HepG2 (cell line): Measurements from ENCODE around the gene ZNF700. TPM values are rescaled to one million over a fixed set of nuclear protein-coding genes. Genes with fewer than 3 reads are reported as not detected.
"Not testable (repeated sequence)": the region's sequence is repeated elsewhere in the genome, so short reads cannot be mapped to it uniquely, and the experiment has no call there.

Experiments used
- ATAC-seq: fragments of 200-7000 bp; cut with Tn5 transposase; 3 replicates; pipeline ENCODE4 v1.9.1; 2020; ENCODE audit warnings: mild to moderate bottlenecking, moderate library complexity
- BruUV-seq: library from RNA; stranded (reverse); fragments of 400-500 nt; replicated peaks from 2 replicates; lab custom pipeline; 2021; lab: Mats Ljungman, UMichigan
- CTCF ChIA-PET: fragments of 300-600 bp; formaldehyde crosslinking; extraction: SDS; loops from one replicate; lab custom pipeline; 2021; ENCODE audit warnings: low total read pairs, inconsistent platforms, low intra/inter-chr PET ratio; lab: Yijun Ruan, JAX
- POLR2A ChIA-PET: fragments of 350-600 bp; sonication (Branson Sonifier 250); formaldehyde crosslinking; loops from one replicate; lab custom pipeline; 2020; ENCODE audit warnings: antibody characterized with exemption, inconsistent platforms; lab: Yijun Ruan, JAX
- DNase-seq: peaks from one replicate; pipeline ENCODE4 v3.0.0-alpha.2; 2015; ENCODE audit warnings: low spot score
- FAIRE-seq: peaks from 3 replicates; lab custom pipeline; 2011; peaks lifted over from hg19 to GRCh38; lab: Jason Lieb, UNC
- H2AFZ ChIP-seq: one replicate; pipeline ENCODE4 v1.6.1; 2011; ENCODE audit warnings: low read length, inconsistent platforms
- H3K27ac ChIP-seq: fragments of 300-600 bp; 3 replicates; pipeline ENCODE4 v1.8.0; 2011; ENCODE audit warnings: mixed run types, mild to moderate bottlenecking, mixed read lengths, low read length, inconsistent platforms; ENCODE audit not compliant: insufficient read depth; ENCODE audit errors: extremely low read length
- H3K27me3 ChIP-seq, 2 experiments: fragments of 200-600 bp in 1 of 2; 2 replicates in 1 of 2; 3 replicates in 1 of 2; pipeline versions ENCODE4 v1.6.0 to v1.8.0; 2011; ENCODE audit warnings: low read length in 2 of 2, mild to moderate bottlenecking in 2 of 2, moderate library complexity in 2 of 2, inconsistent platforms in 1 of 2; ENCODE audit not compliant: insufficient read depth in 2 of 2, control insufficient read depth in 1 of 2
- H3K36me3 ChIP-seq, 2 experiments: fragments of 200-600 bp in 1 of 2; replicated peaks in 1 of 2; 2 replicates in 1 of 2; 3 replicates in 1 of 2; pipeline versions ENCODE4 v1.5.1 to v1.8.0; 2011; ENCODE audit warnings: low read length in 2 of 2, inconsistent platforms in 1 of 2; ENCODE audit not compliant: insufficient read depth in 2 of 2, control insufficient read depth in 1 of 2
- H3K4me1 ChIP-seq: 2 replicates; pipeline ENCODE4 v1.5.1; 2012; ENCODE audit warnings: low read length, inconsistent platforms; ENCODE audit not compliant: insufficient read depth
- H3K4me2 ChIP-seq: 2 replicates; pipeline ENCODE4 v1.6.0; 2011; ENCODE audit warnings: low read depth, low read length, inconsistent platforms
- H3K4me3 ChIP-seq, 3 experiments: fragments of 200-600 bp in 1 of 3; sonication (generic), shearing (Covaris generic) in 1 of 3; replicated peaks in 1 of 3; 2 replicates each; pipeline ENCODE4 v1.5.1; 2011 to 2016; ENCODE audit warnings: low read length in 3 of 3, inconsistent platforms in 2 of 3, low read depth in 2 of 3, mild to moderate bottlenecking in 2 of 3, control low read depth in 1 of 3, mixed read lengths in 1 of 3; ENCODE audit not compliant: insufficient read depth in 1 of 3
- H3K79me2 ChIP-seq: one replicate; pipeline ENCODE4 v1.6.1; 2011; ENCODE audit warnings: low read length, inconsistent platforms; ENCODE audit not compliant: insufficient read depth
- H3K9ac ChIP-seq: 2 replicates; pipeline ENCODE4 v1.6.0; 2011; ENCODE audit warnings: mild to moderate bottlenecking, low read depth, low read length, inconsistent platforms; ENCODE audit not compliant: insufficient read depth
- H3K9me3 ChIP-seq: 2 replicates; pipeline ENCODE4 v1.5.1; 2012; ENCODE audit warnings: mild to moderate bottlenecking, low read length
- H4K20me1 ChIP-seq: 2 replicates; pipeline ENCODE4 v1.6.0; 2011; ENCODE audit warnings: inconsistent platforms, mild to moderate bottlenecking, low read length, moderate library complexity; ENCODE audit not compliant: insufficient read depth
- ZFP36L1 ChIP-seq: sonication (generic); formaldehyde crosslinking; IDR thresholded peaks from 2 replicates; pipeline ENCODE4 v1.8.0; 2022; ENCODE audit warnings: mild to moderate bottlenecking, missing genetic modification reagents, moderate library complexity
- WGBS: methylation state at CpG from one replicate; pipeline ENCODE4 v1.1.6; 2017; ENCODE audit warnings: low lambda C conversion rate; 5-methylcytosine and 5-hydroxymethylcytosine counted together
- in situ Hi-C: cut with HindIII; loops from 2 replicates; pipeline ENCODE4 v1.10.0; 2017; ENCODE audit warnings: low pct_unique_long_range_greater_than_20kb; ENCODE audit not compliant: extremely low pct_ligation_motif_present
- intact Hi-C: fragments of 100-400 bp; cut with micrococcal nuclease; formaldehyde crosslinking; loops from one replicate; pipeline ENCODE4 v1.10.0; 2022; ENCODE audit not compliant: unreplicated experiment
- polyA plus RNA-seq, 8 experiments: library from polyadenylated mRNA; depleted of rRNA in 3 of 8; stranded (reverse) in 7 of 8; unstranded in 1 of 8; fragments of >200 nt; fragmentation: Illumina TruSeq in 4 of 8; extraction: Trizol in 4 of 8; gene quantifications; 2 replicates each; pipeline versions ENCODE4 v1.2.1 to v1.2.3, GENCODE V29; 2011 to 2016; ENCODE audit warnings: low read depth in 4 of 8, missing spikeins in 1 of 8, mixed read lengths in 1 of 8; ENCODE audit not compliant: insufficient read depth in 1 of 8
- total RNA-seq, 5 experiments: library from RNA; depleted of rRNA; stranded (reverse); fragments of >200 nt; fragmentation: Illumina TruSeq; extraction: Trizol; gene quantifications; 2 replicates each; pipeline ENCODE4 v1.2.3, GENCODE V29; 2016; ENCODE audit warnings: low read depth in 1 of 5
- TF ChIP-seq, protein P1 (sequence below): sonication (generic); formaldehyde crosslinking; IDR thresholded peaks from 2 replicates; pipeline ENCODE4 v1.4.0; 2020; ENCODE audit warnings: mild to moderate bottlenecking, missing genetic modification reagents

The ZNF700 gene
- total and polyA plus RNA-seq, 2 of the 13 experiments (the other 11 are each of a cell fraction or from before 2014, with no cell fraction given) = 6.0 to 12.8 TPM

DNA sequence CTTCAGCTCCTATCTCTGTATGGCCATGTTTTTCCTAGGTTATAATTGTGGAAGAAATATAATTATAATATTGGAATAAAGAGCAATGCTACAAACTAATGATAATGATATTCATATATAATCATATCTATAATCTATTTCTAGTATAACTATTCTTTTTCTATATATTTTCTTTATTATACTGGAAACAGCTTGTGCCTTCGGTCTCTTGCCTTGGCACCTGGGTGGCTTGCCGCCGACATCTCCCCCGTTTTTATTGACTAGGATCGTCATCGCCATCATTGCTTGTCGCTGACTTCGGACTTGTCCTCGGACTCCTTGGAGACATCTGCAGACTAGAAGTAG, 64.2 kb downstream of the ZNF700 start:
- Histone ChIP-seq H3K4me3 (peak overlapping the region in 1 of 3 experiments; percentile 72; a peak in 1 of 6 replicates), H4K20me1 (no peaks in the 10 kb centered on the region), H2AFZ (no peak overlapping the region), H3K4me2 (peak overlapping the region; percentile 89; the same call in 1 of the 2 replicates), H3K27me3 (peaks cover 0 to 1% of the 10 kb centered on the region in 2 experiments; a peak in 1 of 5 replicates), H3K36me3 (no peaks in the 10 kb centered on the region), H3K9ac (no peak overlapping the region), H3K79me2 (no peaks in the 10 kb centered on the region), H3K27ac (no peak overlapping the region), H3K9me3 (no peaks in the 10 kb centered on the region), H3K4me1 (peaks cover 18% of the 10 kb centered on the region; the same call in 1 of the 2 replicates)
- no peak for FAIRE-seq
- 20% methylated on average over 9 of the region's 9 CpGs for WGBS
- BruUV-seq = no TSS peak
- intact Hi-C loops (loop anchor here (1.0 kb wide), 1 partner anchor 25 kb away; no protein-coding TSS in a partner anchor), in situ Hi-C loops (loop anchor here (5.0 kb wide), 1 partner anchor 102 kb away; the partner anchor contains the start of gene ZNF69)
- ChIA-PET POLR2A (interaction anchor here (1.0 to 3.1 kb wide), 8 partner anchors 46 to 192 kb away, joined by 3 to 30 read pairs (median 4); partner anchors contain the start of genes ZNF20, ZNF433, ZNF69 and ZNF700), CTCF (interaction anchor here (1.0 to 3.8 kb wide), 4 partner anchors 25 to 192 kb away, joined by 3 to 50 read pairs (median 24); partner anchors contain the start of gene ZNF763)
- no peak for ATAC-seq
- 0 out of 2 replicates have a peak, but pooled peaks have one; percentile 1 for TF ChIP-seq ZFP36L1 (CRISPR knock-in tag)
- TF ChIP-seq, protein P1, sequence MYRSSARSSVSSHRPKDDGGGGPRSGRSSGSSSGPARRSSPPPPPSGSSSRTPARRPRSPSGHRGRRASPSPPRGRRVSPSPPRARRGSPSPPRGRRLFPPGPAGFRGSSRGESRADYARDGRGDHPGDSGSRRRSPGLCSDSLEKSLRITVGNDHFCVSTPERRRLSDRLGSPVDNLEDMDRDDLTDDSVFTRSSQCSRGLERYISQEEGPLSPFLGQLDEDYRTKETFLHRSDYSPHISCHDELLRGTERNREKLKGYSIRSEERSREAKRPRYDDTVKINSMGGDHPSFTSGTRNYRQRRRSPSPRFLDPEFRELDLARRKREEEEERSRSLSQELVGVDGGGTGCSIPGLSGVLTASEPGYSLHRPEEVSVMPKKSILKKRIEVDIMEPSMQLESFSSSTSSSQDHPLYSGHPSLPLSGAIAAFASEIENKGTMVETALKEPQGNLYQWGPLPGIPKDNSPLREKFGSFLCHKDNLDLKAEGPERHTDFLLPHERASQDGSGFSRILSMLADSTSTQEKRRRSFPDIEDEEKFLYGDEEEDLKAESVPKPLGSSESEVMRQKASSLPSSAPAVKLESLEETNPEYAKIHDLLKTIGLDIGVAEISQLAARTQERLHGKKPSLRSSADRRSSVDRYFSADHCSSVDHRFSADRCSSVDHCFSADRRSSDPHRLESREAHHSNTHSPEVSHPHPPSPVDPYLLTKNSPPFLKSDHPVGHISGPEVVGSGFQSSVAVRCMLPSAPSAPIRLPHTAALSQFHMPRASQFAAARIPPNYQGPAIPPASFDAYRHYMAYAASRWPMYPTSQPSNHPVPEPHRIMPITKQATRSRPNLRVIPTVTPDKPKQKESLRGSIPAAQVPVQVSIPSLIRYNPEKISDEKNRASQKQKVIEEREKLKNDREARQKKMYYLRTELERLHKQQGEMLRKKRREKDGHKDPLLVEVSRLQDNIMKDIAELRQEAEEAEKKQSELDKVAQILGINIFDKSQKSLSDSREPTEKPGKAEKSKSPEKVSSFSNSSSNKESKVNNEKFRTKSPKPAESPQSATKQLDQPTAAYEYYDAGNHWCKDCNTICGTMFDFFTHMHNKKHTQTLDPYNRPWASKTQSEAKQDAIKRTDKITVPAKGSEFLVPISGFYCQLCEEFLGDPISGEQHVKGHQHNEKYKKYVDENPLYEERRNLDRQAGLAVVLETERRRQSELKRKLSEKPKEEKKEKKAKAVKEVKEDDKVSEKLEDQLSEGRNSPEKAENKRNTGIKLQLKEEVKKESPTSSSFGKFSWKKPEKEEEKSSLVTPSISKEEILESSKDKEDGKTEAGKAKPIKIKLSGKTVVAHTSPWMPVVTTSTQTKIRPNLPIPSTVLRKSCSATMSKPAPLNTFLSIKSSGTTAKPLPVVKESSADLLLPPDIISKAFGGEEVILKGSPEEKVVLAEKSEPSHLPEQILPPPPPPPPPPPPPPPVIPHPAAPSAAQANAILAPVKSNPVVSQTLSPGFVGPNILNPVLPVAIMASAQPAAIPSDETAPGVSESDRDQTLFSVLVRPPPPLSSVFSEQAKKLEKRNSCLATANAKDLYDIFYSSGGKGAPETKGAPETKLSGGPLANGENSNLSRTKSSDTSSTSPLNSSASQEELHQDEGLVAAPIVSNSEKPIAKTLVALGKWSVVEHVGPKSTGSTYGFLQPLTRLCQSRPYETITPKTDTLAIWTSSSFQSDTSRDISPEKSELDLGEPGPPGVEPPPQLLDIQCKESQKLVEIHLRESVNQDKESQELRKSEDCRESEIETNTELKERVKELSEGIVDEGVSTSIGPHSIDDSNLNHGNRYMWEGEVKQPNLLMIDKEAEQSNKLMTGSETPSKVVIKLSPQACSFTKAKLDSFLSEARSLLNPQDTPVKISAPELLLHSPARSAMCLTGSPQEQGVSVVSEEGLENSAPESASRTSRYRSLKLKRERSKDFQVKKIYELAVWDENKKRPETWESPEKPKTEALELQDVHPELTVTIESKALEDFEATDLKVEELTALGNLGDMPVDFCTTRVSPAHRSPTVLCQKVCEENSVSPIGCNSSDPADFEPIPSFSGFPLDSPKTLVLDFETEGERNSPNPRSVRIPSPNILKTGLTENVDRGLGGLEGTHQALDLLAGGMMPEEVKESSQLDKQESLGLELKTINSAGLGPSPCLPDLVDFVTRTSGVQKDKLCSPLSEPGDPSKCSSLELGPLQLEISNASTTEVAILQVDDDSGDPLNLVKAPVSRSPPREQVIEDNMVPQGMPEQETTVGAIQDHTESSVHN (CRISPR knock-in tag) = no peak
- DNase-seq = no peak

DNA sequence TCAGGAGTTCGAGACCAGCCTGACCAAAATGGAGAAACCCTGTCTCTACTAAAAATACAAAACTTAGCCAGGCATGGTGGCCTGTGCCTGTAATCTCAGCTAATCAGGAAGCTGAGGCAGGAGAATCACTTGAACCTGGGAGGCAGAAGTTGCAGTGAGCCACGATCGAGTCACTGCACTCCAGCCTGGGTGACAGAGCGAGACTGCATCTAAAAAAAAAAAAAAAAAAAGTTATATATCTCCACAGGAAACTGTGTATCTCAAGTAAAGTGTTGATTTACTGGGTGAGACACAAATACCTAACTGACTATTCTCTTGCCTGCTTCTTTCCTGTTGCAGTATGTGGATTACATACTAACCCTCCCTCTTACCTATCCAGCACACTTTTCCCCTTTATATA, 67.0 kb downstream of the ZNF700 start:
- BruUV-seq, H3K27me3 ChIP-seq, H3K9me3 ChIP-seq, intact Hi-C loops, FAIRE-seq, H3K4me2 ChIP-seq, in situ Hi-C loops, H3K4me3 ChIP-seq, DNase-seq, H3K27ac ChIP-seq, H4K20me1 ChIP-seq, ATAC-seq, H3K36me3 ChIP-seq, H3K9ac ChIP-seq, H2AFZ ChIP-seq, H3K79me2 ChIP-seq, CTCF ChIA-PET: not testable (repeated sequence)
- WGBS = 52% methylated on average over 4 of the region's 4 CpGs
- peaks cover 10% of the 10 kb centered on the region; the same call in 1 of the 2 replicates for H3K4me1 ChIP-seq
- POLR2A ChIA-PET = interaction anchor here (0.7 kb wide), 1 partner anchor 9 kb away, joined by 4 read pairs; no protein-coding TSS in a partner anchor
